ENCODE measurements around the gene IGFN1.

The IGFN1 gene

GRCh38 chr1:201229771-201230635 lies 39.4 kb downstream of the IGFN1 start:
- TF ChIP-seq CTCF (IDR thresholded peaks at IDR 0.05): no peak

GRCh38 chr1:201230676-201231075 lies 40.1 kb downstream of the IGFN1 start:
- TF ChIP-seq CTCF (IDR thresholded peaks at IDR 0.05): no peak

- TF ChIP-seq CTCF (IDR thresholded peaks at IDR 0.05): no peak
Measured at GRCh38 chr1:201240171-201240570, 49.5 kb downstream of the IGFN1 start.

- TF ChIP-seq CTCF (IDR thresholded peaks at IDR 0.05): no peak
Measured at GRCh38 chr1:201241736-201242135, 51.1 kb downstream of the IGFN1 start.

GRCh38 chr1:201245082-201245481 lies 54.5 kb downstream of the IGFN1 start:
- no peak for TF ChIP-seq CTCF (IDR thresholded peaks at IDR 0.05)

GRCh38 chr1:201248721-201249559 lies 58.3 kb downstream of the IGFN1 start:
- TF ChIP-seq CTCF (IDR thresholded peaks at IDR 0.05): no peak

- TF ChIP-seq CTCF (IDR thresholded peaks at IDR 0.05): no peak
Measured at GRCh38 chr1:201250326-201251011, 59.8 kb downstream of the IGFN1 start.
